PC-3 (cell line): ENCODE measurements around the gene VPS9D1. TPM values are rescaled to one million over a fixed set of nuclear protein-coding genes. Genes with fewer than 3 reads are reported as not detected.

Experiments used
- ATAC-seq: fragments of 200-7000 bp; cut with Tn5 transposase; 2 replicates; pipeline ENCODE4 v1.9.1; 2020; ENCODE audit warnings: mild to moderate bottlenecking, moderate library complexity
- BruUV-seq: library from RNA; stranded (reverse); fragments of 400-500 nt; replicated peaks from 2 replicates; lab custom pipeline; 2021; lab: Mats Ljungman, UMichigan
- CTCF ChIA-PET: fragments of 300-600 bp; sonication (Branson Sonifier 250); formaldehyde crosslinking; loops from one replicate; lab custom pipeline; 2022; ENCODE audit warnings: antibody characterized with exemption; lab: Charles Lee
- POLR2A ChIA-PET: fragments of 300-600 bp; sonication (Branson Sonifier 250); formaldehyde crosslinking; loops from one replicate; lab custom pipeline; 2022; ENCODE audit warnings: antibody characterized with exemption; ENCODE audit not compliant: unreplicated experiment; lab: Charles Lee
- DNase-seq: peaks from one replicate; pipeline ENCODE4 v3.0.0-alpha.2; 2015
- H2AFZ ChIP-seq: fragments of 300-600 bp; sonication (generic); 2 replicates; pipeline ENCODE4 v1.6.0; 2016; ENCODE audit warnings: antibody characterized with exemption, low read length
- H3F3A ChIP-seq: fragments of 300-600 bp; sonication (generic); one replicate; pipeline ENCODE4 v1.6.0; 2017; ENCODE audit warnings: antibody characterized with exemption, low read length, control low read depth, mild to moderate bottlenecking; ENCODE audit not compliant: unreplicated experiment
- H3K27ac ChIP-seq: fragments of 300-600 bp; sonication (generic); 2 replicates; pipeline ENCODE4 v1.5.1; 2016; ENCODE audit warnings: mild to moderate bottlenecking, low read length
- H3K27me3 ChIP-seq: fragments of 300-600 bp; sonication (generic); 2 replicates; pipeline ENCODE4 v1.6.1; 2016; ENCODE audit warnings: low read length, mixed read lengths
- H3K36me3 ChIP-seq: fragments of 300-600 bp; sonication (generic); 2 replicates; pipeline ENCODE4 v1.6.1; 2016; ENCODE audit warnings: low read depth, mixed run types, low read length, mixed read lengths
- H3K4me1 ChIP-seq: fragments of 300-600 bp; sonication (generic); 2 replicates; pipeline ENCODE4 v1.5.1; 2016; ENCODE audit warnings: low read length; ENCODE audit not compliant: insufficient read depth
- H3K4me2 ChIP-seq: fragments of 300-600 bp; sonication (generic); 2 replicates; pipeline ENCODE4 v1.6.0; 2016; ENCODE audit warnings: low read length
- H3K4me3 ChIP-seq: fragments of 300-600 bp; sonication (generic); 2 replicates; pipeline ENCODE4 v1.5.1; 2016; ENCODE audit warnings: mild to moderate bottlenecking, low read length, mixed read lengths
- H3K79me2 ChIP-seq: fragments of 300-600 bp; sonication (generic); 2 replicates; pipeline ENCODE4 v1.6.1; 2017; ENCODE audit warnings: low read length, mixed read lengths
- H3K9ac ChIP-seq: fragments of 300-600 bp; sonication (generic); 2 replicates; pipeline ENCODE4 v1.6.0; 2016; ENCODE audit warnings: mild to moderate bottlenecking, low read length
- H3K9me2 ChIP-seq: fragments of 300-600 bp; sonication (generic); replicated peaks from 2 replicates; pipeline ENCODE4 v1.6.1; 2016; ENCODE audit warnings: mixed run types, low read length, mixed read lengths
- H3K9me3 ChIP-seq: fragments of 300-600 bp; sonication (generic); 2 replicates; pipeline ENCODE4 v1.6.1; 2016; ENCODE audit warnings: low read length, mixed read lengths
- H4K20me1 ChIP-seq: fragments of 300-600 bp; sonication (generic); 2 replicates; pipeline ENCODE4 v1.6.1; 2016; ENCODE audit warnings: low read length, mixed read lengths
- CTCF ChIP-seq: fragments of 300-600 bp; sonication (generic); conservative IDR thresholded peaks from 2 replicates; pipeline ENCODE4 v1.5.1; 2017; ENCODE audit warnings: antibody characterized with exemption, low read depth, mild to moderate bottlenecking, low read length
- EZH2 ChIP-seq: fragments of 300-600 bp; sonication (generic); IDR thresholded peaks from one replicate; pipeline ENCODE4 v1.6.1; 2017; ENCODE audit warnings: antibody characterized with exemption, mild to moderate bottlenecking, low read length; ENCODE audit not compliant: unreplicated experiment
- EZH2phosphoT487 ChIP-seq: fragments of 300-600 bp; sonication (generic); IDR thresholded peaks from 2 replicates; pipeline ENCODE4 v1.6.1; 2018; ENCODE audit warnings: mild to moderate bottlenecking, antibody characterized with exemption, low read length, borderline replicate concordance
- intact Hi-C: fragments of 100-400 bp; cut with micrococcal nuclease; formaldehyde crosslinking; loops from 2 replicates; pipeline ENCODE4 v1.9.0; 2023
- total RNA-seq: library from RNA; depleted of rRNA; stranded (reverse); fragments of >200 nt; gene quantifications from 2 replicates; pipeline ENCODE4 v1.2.3, GENCODE V29; 2014

The VPS9D1 gene
- total RNA-seq, 1 experiment from 2014 or later = 4.4 TPM

GRCh38 chr16:89701425-89702406, 19.0 kb downstream of the VPS9D1 start, which contains the start of gene SPATA2L:
TSS of gene SPATA2L (minus strand) at chr16:89701705. CDS start at chr16:89701232, 473 bp downstream.
- Histone ChIP-seq H3K4me2 (peak within 1 kb of the TSS; percentile 90), H3K27ac (peak within 1 kb of the TSS; percentile 17; the same call in 1 of the 2 replicates), H2AFZ (peak within 1 kb of the TSS; percentile 73), H3K9ac (peak within 1 kb of the TSS; percentile 39), H3K36me3 (no peaks in the 10 kb centered on the region), H3K4me3 (peak within 1 kb of the TSS; percentile 73), H3K9me2 (no peaks in the 10 kb centered on the region), H3K4me1 (peaks cover 9% of the 10 kb centered on the region), H4K20me1 (no peaks in the 10 kb centered on the region), H3K9me3 (no peaks in the 10 kb centered on the region), H3K27me3 (no peaks in the 10 kb centered on the region), H3F3A (no peaks in the 10 kb centered on the region), H3K79me2 (no peaks in the 10 kb centered on the region)
- DNase-seq (peak; percentile 91), ATAC-seq (peak; percentile 63)
- POLR2A ChIA-PET = no interaction called here
- TF ChIP-seq EZH2 = no peak
- no peak for TF ChIP-seq CTCF
- no peak for TF ChIP-seq EZH2phosphoT487
- intact Hi-C loops = loop anchor here (5.0 to 10.0 kb wide), 2 partner anchors 113 to 171 kb away; partner anchors contain the start of genes FANCA and TCF25
- CTCF ChIA-PET = interaction anchor here (0.7 kb wide), 1 partner anchor 80 kb away, joined by 8 read pairs; no protein-coding TSS in a partner anchor
- BruUV-seq = no TSS peak

GRCh38 chr16:89700649-89701424, 19.9 kb downstream of the VPS9D1 start:
- H3K4me1 ChIP-seq = peaks cover 9% of the 10 kb centered on the region
- no peaks in the 10 kb centered on the region for H3K27me3 ChIP-seq
- no peaks in the 10 kb centered on the region for H4K20me1 ChIP-seq
- DNase-seq (peak; percentile 57), ATAC-seq (peak; percentile 20)
- peak overlapping the region; percentile 90 for H3K4me2 ChIP-seq
- BruUV-seq = no TSS peak
- ChIA-PET CTCF (interaction anchor here (0.6 to 0.7 kb wide), 2 partner anchors 32 to 79 kb away, joined by 3 to 8 read pairs; no protein-coding TSS in a partner anchor), POLR2A (no interaction called here)
- H3K27ac ChIP-seq = peak overlapping the region; percentile 17; the same call in 1 of the 2 replicates
- no peaks in the 10 kb centered on the region for H3K36me3 ChIP-seq
- no peaks in the 10 kb centered on the region for H3F3A ChIP-seq
- no peaks in the 10 kb centered on the region for H3K9me3 ChIP-seq
- H3K79me2 ChIP-seq = no peaks in the 10 kb centered on the region
- intact Hi-C loops = loop anchor here (5.0 to 10.0 kb wide), 2 partner anchors 114 to 171 kb away; partner anchors contain the start of genes FANCA and TCF25
- peak overlapping the region; percentile 39 for H3K9ac ChIP-seq
- no peak for TF ChIP-seq CTCF
- no peak for TF ChIP-seq EZH2
- TF ChIP-seq EZH2phosphoT487 = no peak
- peak overlapping the region; percentile 73 for H3K4me3 ChIP-seq
- H2AFZ ChIP-seq = peak overlapping the region; percentile 64; the same call in 1 of the 2 replicates
- H3K9me2 ChIP-seq = no peaks in the 10 kb centered on the region
